Coronary artery (tissue), 2 donors: ENCODE results near the gene SALL4.

Experiments
- DNase-seq: peaks from one replicate; pipeline ENCODE4 v3.0.0-alpha.2; 2017; ENCODE audit warnings: low spot score
- H3K27ac ChIP-seq, 2 donors: fragments of 200-600 bp; sonication (generic); one replicate each; pipeline ENCODE4 v1.5.1; 2016 to 2019
- H3K4me3 ChIP-seq: fragments of 200-600 bp; sonication (generic); 2 replicates; pipeline ENCODE4 v1.5.1; 2016; ENCODE audit warnings: mild to moderate bottlenecking, moderate library complexity
- TF ChIP-seq, protein P1 (sequence below): fragments of 200-600 bp; sonication (generic); IDR thresholded peaks from one replicate; pipeline ENCODE4 v1.5.1; 2019; ENCODE audit warnings: antibody characterized with exemption

The SALL4 gene

DNA sequence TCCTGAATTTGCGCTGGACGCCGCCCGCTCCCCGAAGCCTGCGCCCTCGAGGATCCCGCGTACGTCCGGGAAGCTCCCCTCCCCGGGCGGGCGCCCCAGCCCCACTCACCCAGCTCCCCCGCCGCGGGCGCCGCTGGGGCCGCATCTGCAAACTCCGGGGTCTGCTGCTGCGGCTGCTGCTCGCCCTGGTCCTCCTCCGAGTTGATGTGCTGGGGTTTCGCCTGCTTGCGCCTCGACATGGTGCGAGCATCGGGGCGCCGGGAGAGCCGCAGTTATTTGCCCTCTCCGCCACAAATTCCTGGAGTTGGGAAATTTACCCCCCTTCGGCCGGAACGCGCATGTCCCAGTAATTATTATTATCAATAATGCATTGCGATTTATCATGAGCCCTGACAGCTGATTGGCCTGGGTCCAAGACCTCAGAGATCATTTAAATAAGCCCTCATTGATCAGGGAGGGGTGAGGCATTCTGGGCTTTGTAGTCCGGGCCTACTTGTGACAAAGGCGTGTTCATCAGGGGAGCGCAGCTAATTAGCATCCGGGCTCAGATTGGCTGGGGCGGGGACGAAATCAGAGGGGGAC lies at the start of gene SALL4:
SALL4 (minus strand) TSS at position 352 of the 582 bp plus-strand sequence; CDS start at position 239, 113 bp downstream.
- Histone ChIP-seq H3K27ac (no peak within 1 kb of the TSS), H3K4me3 (peak within 1 kb of the TSS; percentile 59)
- DNase-seq: no peak
- TF ChIP-seq, protein P1, sequence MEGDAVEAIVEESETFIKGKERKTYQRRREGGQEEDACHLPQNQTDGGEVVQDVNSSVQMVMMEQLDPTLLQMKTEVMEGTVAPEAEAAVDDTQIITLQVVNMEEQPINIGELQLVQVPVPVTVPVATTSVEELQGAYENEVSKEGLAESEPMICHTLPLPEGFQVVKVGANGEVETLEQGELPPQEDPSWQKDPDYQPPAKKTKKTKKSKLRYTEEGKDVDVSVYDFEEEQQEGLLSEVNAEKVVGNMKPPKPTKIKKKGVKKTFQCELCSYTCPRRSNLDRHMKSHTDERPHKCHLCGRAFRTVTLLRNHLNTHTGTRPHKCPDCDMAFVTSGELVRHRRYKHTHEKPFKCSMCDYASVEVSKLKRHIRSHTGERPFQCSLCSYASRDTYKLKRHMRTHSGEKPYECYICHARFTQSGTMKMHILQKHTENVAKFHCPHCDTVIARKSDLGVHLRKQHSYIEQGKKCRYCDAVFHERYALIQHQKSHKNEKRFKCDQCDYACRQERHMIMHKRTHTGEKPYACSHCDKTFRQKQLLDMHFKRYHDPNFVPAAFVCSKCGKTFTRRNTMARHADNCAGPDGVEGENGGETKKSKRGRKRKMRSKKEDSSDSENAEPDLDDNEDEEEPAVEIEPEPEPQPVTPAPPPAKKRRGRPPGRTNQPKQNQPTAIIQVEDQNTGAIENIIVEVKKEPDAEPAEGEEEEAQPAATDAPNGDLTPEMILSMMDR: no peak

DNA sequence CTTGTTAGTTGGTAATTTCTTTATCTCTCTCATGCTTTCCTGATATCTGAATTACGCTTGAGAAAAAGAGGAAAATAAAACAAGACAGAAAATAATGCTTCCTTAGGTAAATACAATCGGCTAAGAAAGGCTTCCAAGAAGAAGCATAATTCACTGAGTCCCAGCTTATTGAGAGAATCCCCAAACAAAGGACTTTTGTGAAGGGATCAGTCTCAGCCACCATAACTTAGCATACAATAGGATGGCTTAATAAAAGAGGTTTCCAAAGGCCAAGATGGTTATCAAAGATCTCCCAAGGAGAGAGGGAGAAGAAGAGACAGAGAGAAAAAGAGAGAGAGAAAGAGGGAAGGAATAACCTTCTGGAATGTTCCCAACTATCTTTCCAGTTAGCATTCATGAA lies 46.0 kb upstream of the SALL4 start:
- DNase-seq: no peak
- Histone ChIP-seq H3K4me3 (no peak overlapping the region), H3K27ac (no peak overlapping the region)
- TF ChIP-seq, protein P1: no peak

DNA sequence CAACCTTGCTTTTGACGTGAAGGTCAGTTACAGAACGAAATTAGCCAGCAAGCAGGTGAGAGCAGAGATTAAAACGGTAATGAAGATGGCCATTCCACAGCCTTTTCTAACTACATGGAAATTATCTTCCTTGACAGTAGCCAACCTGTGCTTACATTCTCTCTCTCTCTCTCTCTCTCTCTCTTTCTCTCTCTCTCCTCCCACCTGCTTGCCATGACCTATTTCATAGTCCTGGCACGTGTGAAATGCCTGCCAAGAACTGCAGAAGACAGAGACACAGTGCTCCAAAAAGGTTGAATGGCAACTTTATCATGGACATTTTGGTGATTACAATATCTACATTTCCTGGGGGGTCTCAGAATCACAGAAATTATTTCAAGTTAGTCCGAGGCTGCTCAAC lies 38.5 kb upstream of the SALL4 start:
- H3K27ac ChIP-seq: no peak overlapping the region
- no peak overlapping the region for H3K4me3 ChIP-seq
- TF ChIP-seq, protein P1: no peak
- DNase-seq: no peak

DNA sequence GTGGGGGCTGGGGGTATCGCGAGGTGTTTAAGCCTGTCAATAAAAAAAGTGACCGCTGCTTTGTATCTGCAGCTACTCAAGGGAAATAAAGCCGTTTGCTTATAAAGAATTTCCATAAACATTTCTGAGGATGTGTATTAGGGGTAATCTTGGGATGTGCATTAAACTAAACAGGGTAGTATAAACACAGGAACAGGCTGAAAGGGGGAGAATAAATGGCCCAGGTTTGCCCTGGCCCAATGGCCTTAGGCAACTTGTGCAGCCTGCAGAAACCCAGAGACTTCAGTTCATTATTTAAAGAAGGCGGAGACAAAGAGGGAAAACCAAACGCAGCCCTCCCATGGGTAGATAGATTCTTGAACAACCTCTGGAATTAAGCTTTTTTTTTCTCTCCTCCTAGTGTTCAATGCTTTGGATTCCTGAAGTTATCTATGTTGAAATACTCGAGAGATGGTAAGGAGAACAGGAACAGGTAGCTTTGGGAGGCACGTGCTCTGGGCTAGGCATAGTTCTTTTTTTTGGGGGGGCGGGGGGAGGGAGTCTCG lies 35.6 kb upstream of the SALL4 start:
- no peak for DNase-seq

DNA sequence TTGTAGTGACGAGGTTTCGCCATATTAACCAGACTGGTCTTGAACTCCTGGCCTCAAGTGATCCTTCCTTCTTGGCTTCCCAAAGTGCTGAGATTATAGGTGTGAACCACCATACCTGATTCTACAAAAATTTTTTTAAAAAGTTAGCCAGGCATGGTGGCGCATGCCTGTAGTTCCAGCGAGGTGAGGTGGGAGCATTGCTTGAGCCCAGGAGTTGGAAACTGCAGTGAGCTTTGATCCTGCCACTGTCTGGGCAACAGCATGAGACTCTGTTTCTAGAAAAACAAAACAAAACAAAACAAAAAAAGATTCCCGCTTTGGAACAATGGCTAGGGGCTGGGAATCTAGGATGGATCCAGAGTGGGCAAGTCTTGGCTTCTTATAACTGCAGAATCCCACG lies 35.1 kb upstream of the SALL4 start:
- TF ChIP-seq, protein P1: no peak
- no peak overlapping the region for H3K4me3 ChIP-seq
- no peak for DNase-seq
- no peak overlapping the region for H3K27ac ChIP-seq

More for the DNA sequence above, 35.6 kb upstream of the SALL4 start:
- no peak overlapping the region for H3K27ac ChIP-seq
- TF ChIP-seq, protein P1: no peak
- H3K4me3 ChIP-seq: no peak overlapping the region

DNA sequence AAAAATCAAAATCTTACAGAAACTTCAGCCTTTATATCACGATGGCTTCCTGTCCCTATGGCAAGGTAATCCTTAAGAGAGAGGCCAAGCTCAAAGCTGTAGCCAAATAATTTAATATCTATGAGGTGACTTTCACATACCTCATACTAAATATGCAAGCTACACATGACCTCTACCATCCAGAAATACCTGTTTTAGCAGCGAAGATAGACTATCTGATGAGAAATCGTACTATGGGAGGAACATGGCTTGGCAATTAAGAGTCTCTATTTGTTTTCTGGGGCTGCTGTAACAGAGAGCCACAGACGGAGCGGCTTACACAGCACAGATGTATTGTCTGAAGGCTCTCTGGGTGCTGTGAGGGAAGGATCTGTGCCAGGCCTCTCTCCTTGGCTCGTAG lies 31.0 kb upstream of the SALL4 start:
- Histone ChIP-seq H3K4me3 (no peak overlapping the region), H3K27ac (no peak overlapping the region)
- DNase-seq: no peak
- TF ChIP-seq, protein P1: no peak

DNA sequence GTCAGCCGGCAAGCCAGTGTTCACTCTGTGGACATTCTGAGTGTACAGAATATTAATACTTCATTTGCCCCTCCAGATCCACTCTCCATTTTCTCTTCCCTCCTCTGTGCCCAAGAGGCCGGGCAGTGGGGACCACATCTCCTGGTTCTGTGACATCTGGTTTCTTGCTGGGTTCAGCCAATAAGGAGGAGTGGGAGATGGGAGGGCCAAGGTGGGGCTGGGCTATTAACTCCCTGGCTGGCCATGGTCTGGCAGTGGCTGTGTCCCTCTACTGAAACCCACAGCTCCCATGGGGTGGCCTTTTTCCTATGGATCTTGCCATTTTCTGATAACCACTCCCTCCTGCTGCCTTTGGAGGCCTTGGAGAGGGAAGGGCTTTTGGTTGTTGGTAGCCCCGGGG lies 30.0 kb upstream of the SALL4 start:
- no peak for DNase-seq
- no peak overlapping the region for H3K27ac ChIP-seq
- TF ChIP-seq, protein P1: no peak
- no peak overlapping the region for H3K4me3 ChIP-seq
